Nephron progenitor cell (in vitro differentiated cells): ENCODE measurements around the gene PKM.

Source experiments
- DNase-seq: peaks from one replicate; pipeline ENCODE4 v3.0.0; 2021
- H3K27ac Mint-ChIP-seq: 2 replicates; pipeline ENCODE4 v1.8.0; 2021; ENCODE audit warnings: mild to moderate bottlenecking, moderate library complexity, mixed read lengths
- H3K27me3 Mint-ChIP-seq: 2 replicates; pipeline ENCODE4 v1.8.0; 2021; ENCODE audit warnings: mild to moderate bottlenecking, low read depth, mixed read lengths; ENCODE audit not compliant: poor library complexity
- H3K36me3 Mint-ChIP-seq: 2 replicates; pipeline ENCODE4 v1.8.0; 2021; ENCODE audit warnings: low read depth, mixed read lengths
- H3K4me1 Mint-ChIP-seq: 2 replicates; pipeline ENCODE4 v1.8.0; 2021; ENCODE audit warnings: mixed read lengths
- H3K4me3 Mint-ChIP-seq: 2 replicates; pipeline ENCODE4 v1.8.0; 2021; ENCODE audit warnings: mild to moderate bottlenecking, moderate library complexity, mixed read lengths
- H3K9me3 Mint-ChIP-seq: 2 replicates; pipeline ENCODE4 v1.8.0; 2021; ENCODE audit warnings: mild to moderate bottlenecking, moderate library complexity, mixed read lengths
- CTCF ChIP-seq: fragments of 200-600 bp; sonication (generic); IDR thresholded peaks from 2 replicates; pipeline ENCODE4 v1.5.0; 2021; ENCODE audit warnings: antibody characterized with exemption

Gene PKM

DNA sequence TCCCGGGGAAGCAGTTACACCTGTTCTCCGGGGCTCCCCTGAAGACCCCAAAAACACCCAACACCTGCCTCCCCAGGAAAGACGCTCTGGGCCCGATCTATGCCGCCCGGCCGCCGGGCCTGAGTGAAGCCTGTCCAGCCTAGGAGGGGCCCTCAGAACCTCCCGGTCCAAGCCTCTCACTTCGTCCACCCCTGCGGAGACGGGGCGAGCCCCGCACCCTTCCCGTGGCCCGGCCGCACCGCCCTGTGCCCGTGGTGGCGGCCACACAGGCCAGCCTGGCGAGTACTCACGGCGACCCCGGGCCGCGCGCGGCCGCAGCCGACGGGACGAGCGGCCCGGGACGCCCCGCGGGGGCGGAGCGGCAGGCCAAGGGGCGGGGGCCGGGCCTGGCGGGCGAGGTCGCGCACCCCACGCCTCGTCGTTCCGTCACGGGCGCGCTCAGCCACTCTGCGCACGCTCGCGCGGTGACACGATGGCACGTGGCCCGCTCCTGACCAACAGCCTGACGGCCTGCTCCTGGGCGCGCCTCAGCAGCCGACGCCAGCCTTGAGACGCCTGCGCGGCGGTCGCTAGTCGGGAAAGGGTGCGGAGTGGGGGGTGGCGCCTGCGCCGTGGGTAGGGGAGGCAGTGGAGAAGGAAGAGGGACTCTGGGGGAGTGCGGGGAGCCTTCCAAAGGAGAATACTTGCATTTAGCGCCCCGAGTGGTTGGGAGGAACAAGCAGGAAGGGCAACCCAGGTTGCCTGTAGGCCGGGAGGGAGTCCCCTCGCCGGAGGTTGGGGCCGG is 41.4 kb upstream of the PKM start, which contains the start of gene PARP6:
Gene PARP6 (minus strand): TSS at position 342 of the 784 bp plus-strand sequence. CDS start 5,077 bp downstream, outside the sequence.
- peak within 1 kb of the TSS; percentile 91 for H3K4me3 Mint-ChIP-seq
- peak; percentile 55 for TF ChIP-seq CTCF
- H3K27ac Mint-ChIP-seq, result peak within 1 kb of the TSS; percentile 57
- H3K36me3 Mint-ChIP-seq, result peaks cover 17% of the 10 kb centered on the region
- no peaks in the 10 kb centered on the region for H3K9me3 Mint-ChIP-seq
- DNase-seq, result peak; percentile 94
- H3K4me1 Mint-ChIP-seq, result peaks cover 29% of the 10 kb centered on the region
- H3K27me3 Mint-ChIP-seq, result peaks cover 37% of the 10 kb centered on the region

DNA sequence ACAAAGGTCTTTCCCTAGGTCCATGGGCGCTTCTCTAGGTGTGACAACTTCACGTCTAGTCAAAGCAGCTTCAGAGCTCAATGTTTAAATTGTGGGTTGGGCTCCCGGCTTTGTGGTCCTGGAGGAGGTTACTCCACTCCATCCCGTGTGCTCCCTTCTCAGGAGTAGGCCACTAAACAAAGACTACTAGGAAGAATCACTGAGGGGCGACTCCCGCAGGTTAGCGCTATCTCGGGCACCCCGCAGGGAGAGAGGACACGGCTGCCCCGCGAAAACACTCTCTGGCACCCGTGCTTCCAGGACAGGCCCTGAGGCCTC is 40.9 kb upstream of the PKM start:
- TF ChIP-seq CTCF, result no peak
- peak overlapping the region; percentile 57 for H3K27ac Mint-ChIP-seq
- peak overlapping the region; percentile 91 for H3K4me3 Mint-ChIP-seq
- H3K4me1 Mint-ChIP-seq, result peaks cover 29% of the 10 kb centered on the region
- H3K9me3 Mint-ChIP-seq, result no peaks in the 10 kb centered on the region
- no peak for DNase-seq
- H3K27me3 Mint-ChIP-seq, result peaks cover 32% of the 10 kb centered on the region
- peaks cover 22% of the 10 kb centered on the region for H3K36me3 Mint-ChIP-seq

DNA sequence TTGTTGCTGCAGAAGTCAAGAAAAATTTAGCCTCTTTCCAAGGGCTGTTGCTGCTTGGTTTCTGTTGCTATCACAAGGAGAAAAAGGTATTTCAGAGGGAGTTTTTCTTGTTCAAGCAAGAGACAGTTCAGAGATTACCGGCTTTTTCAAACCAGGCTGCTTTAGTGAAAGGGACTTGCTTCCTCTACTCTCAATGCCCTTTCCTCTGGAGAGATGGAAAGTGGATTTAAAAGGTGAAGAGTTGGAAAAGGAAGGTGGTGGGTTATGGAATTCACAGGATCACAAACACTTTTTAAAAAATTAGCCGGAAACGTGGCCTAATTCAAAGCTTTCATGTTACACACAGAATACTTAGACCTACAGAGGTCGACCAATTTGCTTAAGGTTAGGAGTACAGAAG is 40.2 kb upstream of the PKM start:
- TF ChIP-seq CTCF, result no peak
- Mint-ChIP-seq H3K9me3 (no peaks in the 10 kb centered on the region), H3K27me3 (peaks cover 29% of the 10 kb centered on the region), H3K27ac (no peak overlapping the region), H3K36me3 (peaks cover 22% of the 10 kb centered on the region), H3K4me3 (peak overlapping the region; percentile 91), H3K4me1 (peaks cover 29% of the 10 kb centered on the region)
- no peak for DNase-seq

GRCh38 chr15:72269739-72270138 is 38.7 kb upstream of the PKM start:
- DNase-seq, result no peak
- Mint-ChIP-seq H3K36me3 (peaks cover 33% of the 10 kb centered on the region), H3K4me3 (no peak overlapping the region), H3K9me3 (no peaks in the 10 kb centered on the region), H3K4me1 (peaks cover 29% of the 10 kb centered on the region), H3K27ac (no peak overlapping the region), H3K27me3 (peaks cover 14% of the 10 kb centered on the region)
- TF ChIP-seq CTCF, result no peak

- no peak overlapping the region for H3K4me3 Mint-ChIP-seq
- peaks cover 65% of the 10 kb centered on the region for H3K36me3 Mint-ChIP-seq
- TF ChIP-seq CTCF, result no peak
- H3K27ac Mint-ChIP-seq, result no peak overlapping the region
- peaks cover under 1% of the 10 kb centered on the region for H3K4me1 Mint-ChIP-seq
- H3K27me3 Mint-ChIP-seq, result no peaks in the 10 kb centered on the region
- no peaks in the 10 kb centered on the region for H3K9me3 Mint-ChIP-seq
- no peak for DNase-seq
Observed at GRCh38 chr15:72265031-72265430, 34.0 kb upstream of the PKM start.
